Fibroblast of skin of scalp (primary cell): ENCODE results near the gene RETREG2.

Experiments used
- DNase-seq: peaks from one replicate; pipeline ENCODE4 v3.0.0-alpha.2; 2013

The RETREG2 gene

DNA sequence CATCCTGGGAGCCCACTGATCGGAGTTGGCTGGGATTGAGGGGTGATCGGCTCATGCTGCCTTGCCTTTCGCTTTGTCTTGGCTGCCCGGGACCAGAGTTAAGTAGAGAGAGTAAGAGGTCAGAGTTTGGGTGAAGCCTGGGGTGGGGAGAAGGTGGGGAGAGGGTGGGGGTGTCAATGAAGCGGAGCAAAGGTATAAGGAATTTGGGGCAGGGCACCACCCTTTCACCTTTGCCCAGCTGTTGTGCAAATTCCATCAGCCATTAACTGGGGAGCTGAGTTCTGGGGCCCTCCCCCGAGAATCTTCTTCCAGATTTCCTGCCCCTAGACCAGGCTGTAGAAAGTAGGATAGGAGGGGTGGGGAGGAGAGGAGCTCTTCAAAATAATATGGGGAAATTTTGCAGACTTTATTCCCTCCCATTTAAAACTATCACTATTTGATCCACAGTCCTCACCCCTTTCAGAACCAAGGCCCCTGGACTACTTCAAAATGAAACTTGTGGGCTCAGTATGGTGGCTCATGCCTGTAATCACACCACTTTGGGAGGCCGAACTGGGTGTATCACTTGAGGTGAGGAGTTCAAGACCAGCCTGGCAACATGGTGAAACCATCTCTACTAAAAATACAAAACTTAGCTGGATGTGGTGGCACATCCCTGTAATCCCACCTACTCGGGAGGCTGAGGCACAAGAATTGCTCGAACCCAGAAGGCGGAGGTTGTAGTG lies 8.0 kb upstream of the RETREG2 start, which contains the start of gene SLC23A3:
TSS of gene SLC23A3 (minus strand) at position 100 of the 725 bp plus-strand sequence. CDS start at position 55, 45 bp downstream.
- DNase-seq: no peak

GRCh38 chr2:219171231-219171651 lies 6.8 kb upstream of the RETREG2 start:
- DNase-seq: peak; percentile 87

DNA sequence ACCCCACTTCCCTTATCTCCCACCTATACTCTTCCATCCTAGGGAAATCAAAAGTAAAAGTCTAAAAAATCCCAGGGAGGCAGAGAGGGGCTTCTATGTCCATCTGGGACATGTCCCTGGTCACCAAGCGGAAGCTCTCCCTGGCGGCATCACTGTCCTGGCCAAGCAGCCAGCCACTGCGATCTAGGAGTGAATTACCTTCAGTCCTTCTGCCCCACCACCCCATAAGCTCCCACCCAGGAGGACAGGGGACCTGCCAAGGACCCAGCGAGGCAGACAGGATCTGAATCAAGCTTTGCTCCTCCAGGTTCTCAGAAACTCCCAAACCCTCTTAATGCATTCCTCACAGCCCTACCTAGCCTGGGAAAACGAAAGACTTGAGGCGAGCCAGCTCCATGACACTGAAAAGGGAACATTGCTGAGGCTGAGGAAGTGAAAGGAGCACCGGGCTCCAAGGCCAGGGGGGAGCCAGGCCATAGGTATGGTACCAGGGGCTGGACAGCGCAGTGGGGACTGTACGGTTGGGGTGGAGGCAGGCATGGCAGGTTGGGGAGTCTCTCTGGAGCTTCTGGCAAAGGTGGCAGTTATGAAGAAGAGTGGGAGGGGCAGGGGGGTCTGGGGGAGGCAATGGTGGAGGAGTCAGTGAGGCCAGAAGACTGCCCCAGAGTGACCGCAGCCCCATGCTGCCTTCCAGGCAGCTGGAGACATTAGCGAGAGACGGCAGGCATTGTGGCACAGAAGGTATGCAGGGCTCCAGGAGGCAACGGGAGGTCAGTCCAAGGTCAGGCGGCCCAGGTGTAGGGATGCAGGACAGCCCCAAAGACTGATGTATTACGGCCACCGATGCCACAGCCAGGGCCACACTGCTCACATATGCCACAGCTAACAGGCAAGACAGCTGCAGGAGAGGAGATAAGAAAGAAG lies 5.6 kb upstream of the RETREG2 start:
- no peak for DNase-seq

GRCh38 chr2:219173176-219173575 lies 4.9 kb upstream of the RETREG2 start:
- no peak for DNase-seq

DNA sequence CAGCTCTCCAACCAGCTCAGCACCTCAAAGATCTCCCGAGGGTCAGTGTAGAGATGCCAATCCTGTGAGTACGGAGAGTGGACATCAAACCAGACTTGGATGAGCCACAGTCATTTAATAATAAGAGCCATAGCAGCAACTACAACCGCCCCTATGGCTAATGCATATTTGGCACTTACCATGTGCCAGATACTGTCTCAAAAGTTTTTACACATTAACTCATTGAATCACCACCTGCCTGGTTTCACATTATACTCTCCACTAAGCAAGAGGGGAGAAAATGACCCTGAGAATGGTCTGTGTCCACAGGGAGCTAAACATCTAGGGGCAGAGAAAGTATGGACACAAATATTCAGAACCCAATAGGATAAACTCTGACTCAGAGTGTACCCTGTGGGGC lies 3.9 kb upstream of the RETREG2 start:
- DNase-seq: no peak

DNA sequence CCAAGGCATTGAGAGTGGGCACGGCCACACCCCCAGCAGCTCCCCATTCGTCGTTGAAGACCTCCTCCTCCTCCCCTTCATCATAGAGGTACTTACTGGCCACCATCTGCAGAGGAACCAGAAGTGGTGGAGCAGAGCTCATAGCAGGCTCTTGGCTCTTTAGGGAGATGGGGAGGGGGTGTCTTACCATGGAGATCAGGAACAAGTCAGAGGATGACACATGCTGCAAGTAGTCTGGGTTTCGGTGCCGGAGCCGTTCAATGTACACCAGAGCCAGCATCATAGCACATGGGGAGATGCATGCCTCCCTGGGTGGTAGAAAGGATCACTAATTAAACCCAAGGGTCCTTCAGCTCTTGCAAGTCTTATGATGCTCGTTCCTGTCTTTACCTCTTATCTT lies 3.3 kb upstream of the RETREG2 start:
- DNase-seq: no peak

DNA sequence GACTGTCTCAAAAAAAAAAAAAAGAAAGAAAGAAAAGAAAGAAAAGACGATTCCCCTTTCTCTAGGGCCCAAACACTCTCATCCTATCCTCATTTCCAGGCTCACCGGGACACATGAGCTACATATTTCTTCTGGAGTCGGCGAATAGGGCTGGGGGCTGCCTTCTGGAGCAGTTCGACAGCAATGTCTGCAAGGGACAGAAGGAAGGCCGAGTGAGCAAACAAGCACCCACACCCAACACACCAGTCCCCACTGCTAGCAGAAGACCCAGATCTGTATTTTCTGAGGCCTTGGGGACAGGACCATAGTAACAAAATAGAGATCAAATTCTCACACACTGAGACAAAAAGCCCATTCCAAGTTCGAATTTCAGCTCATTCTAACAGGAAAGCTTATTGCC lies 2.6 kb upstream of the RETREG2 start:
- no peak for DNase-seq

DNA sequence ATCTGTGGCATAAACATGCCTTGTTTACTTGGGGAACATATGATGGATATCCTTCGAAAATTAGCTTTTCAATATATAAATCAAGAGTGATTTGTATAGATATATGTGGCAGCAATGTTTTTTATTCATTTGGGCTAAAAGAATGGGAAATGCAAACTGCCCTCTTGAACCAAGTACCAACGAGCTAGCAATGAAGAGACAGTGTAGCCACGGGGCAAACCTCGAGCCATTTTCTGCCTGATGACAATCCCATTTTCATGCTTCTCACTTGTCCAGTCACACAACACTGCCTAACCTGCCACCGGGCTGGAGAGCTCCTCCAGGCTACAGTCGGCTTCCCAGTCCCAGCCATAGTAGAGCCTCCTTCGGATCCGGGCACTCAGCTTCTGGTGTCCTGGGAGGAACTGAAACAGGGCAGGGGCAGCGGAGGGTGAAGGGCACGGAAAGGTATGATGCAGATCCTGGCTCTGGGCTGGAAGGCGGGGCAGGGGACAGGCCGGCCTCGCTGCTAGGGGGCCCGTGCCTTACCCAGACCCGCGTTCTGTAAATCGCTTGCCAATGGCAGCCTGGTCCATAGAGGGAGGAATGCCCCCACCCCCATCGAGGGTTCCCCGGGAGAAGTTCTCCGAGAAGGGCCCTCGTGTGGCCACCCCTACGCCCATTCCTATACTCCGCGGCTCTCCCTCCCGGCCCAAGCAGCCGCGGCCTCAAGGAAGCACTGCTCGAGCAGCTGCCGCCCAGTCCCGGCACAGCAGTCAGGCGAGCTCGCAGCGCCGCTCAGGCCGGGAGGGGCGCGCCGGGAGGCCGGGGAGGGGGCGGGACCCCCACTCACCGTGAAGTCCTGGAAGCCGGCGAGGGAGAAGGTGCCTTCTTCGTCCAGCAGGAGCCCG lies 1.9 kb upstream of the RETREG2 start:
- peak; percentile 46 for DNase-seq

- DNase-seq: peak; percentile 80
These were observed 1.1 kb upstream of the RETREG2 start, which contains the start of gene CNPPD1 for GRCh38 chr2:219176818-219177551. Gene CNPPD1 (minus strand): TSS chr2:219176925. CDS start chr2:219176828, 97 bp downstream.

GRCh38 chr2:219178377-219179175 lies 501 bp downstream of the RETREG2 start:
- DNase-seq: no peak

DNA sequence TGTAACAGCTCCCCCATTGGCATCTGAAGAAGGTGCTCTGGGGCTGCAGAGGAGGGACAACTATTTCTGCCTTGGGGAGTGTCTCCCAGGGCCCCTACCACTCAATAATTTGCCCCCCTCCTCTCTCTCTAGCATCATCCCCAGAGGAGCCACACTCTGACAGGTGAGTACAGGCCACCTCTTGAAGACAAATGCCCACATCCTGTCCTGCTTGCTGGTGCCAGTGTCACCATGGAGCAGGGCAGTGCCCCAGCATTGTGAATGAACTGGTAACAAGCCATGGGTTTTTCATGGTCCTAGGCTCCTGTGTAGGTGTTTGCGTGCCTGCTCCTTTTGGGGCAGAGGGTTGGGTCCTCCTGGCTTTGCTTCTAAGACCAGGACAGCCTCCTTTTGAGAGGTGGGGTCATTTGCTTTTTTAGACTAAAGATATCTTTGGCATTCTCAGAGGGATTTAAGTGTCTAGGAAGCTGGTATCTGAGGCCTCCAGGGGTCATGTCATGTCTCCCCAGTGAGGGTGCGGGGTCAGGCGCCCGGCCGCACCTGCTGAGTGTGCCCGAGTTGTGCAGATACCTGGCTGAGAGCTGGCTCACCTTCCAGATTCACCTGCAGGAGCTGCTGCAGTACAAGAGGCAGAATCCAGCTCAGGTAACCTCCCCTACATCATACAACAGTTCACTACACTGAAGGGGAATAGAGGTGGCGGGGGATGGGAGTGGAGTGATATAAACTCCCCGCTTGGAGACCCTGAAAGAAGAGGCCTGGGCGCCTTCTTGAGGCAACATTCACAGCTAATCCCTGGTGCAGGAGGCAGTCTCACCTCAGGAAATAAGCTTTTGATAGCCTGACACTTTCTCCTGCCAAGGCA lies 1.8 kb downstream of the RETREG2 start:
- no peak for DNase-seq

GRCh38 chr2:219180961-219181360 lies 2.9 kb downstream of the RETREG2 start:
- no peak for DNase-seq

- DNase-seq: no peak
These were observed 3.5 kb downstream of the RETREG2 start for GRCh38 chr2:219181531-219181930.

DNA sequence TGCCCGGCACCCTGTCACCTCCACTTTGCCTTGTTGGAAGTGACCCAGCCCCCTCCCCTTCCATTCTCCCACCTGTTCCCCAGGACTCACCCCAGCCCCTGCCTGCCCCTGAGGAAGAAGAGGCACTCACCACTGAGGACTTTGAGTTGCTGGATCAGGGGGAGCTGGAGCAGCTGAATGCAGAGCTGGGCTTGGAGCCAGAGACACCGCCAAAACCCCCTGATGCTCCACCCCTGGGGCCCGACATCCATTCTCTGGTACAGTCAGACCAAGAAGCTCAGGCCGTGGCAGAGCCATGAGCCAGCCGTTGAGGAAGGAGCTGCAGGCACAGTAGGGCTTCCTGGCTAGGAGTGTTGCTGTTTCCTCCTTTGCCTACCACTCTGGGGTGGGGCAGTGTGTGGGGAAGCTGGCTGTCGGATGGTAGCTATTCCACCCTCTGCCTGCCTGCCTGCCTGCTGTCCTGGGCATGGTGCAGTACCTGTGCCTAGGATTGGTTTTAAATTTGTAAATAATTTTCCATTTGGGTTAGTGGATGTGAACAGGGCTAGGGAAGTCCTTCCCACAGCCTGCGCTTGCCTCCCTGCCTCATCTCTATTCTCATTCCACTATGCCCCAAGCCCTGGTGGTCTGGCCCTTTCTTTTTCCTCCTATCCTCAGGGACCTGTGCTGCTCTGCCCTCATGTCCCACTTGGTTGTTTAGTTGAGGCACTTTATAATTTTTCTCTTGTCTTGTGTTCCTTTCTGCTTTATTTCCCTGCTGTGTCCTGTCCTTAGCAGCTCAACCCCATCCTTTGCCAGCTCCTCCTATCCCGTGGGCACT lies 4.5 kb downstream of the RETREG2 start:
- DNase-seq: no peak

GRCh38 chr2:219183151-219183772 lies 5.2 kb downstream of the RETREG2 start:
- DNase-seq: no peak

GRCh38 chr2:219184121-219184520 lies 6.0 kb downstream of the RETREG2 start:
- DNase-seq: no peak

DNA sequence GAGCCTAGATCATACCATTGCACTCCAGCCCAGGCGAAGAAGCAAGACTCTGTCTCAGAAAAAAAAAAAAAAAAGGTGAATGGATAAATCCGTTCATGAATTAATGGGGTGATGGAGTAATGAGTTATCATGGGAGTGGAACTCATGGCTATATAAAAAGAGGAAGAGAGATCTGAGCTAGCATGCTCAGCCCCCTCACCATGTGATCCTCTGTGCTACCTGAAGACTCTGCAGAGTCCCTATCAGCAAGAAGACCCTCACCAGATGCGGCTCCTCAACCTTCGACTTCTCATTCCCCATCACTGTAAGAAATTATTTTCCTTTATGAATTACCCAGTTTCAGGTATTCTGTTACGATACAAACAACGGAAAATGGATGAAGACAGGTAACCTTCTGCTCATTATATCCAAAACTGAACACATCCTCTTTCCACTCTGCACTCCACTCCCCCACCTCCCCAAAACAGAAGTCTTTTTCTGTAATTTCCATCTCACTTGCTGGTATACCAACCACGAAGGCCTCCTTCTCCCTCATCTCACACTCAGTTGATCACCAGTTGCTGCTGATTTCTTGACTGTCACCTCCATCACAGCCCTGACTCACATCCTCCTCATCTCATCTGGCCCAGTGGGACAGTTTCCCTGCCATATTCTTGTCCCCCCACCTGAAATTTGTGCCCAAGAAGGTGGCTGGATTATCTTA lies 8.8 kb downstream of the RETREG2 start:
- DNase-seq: no peak

DNA sequence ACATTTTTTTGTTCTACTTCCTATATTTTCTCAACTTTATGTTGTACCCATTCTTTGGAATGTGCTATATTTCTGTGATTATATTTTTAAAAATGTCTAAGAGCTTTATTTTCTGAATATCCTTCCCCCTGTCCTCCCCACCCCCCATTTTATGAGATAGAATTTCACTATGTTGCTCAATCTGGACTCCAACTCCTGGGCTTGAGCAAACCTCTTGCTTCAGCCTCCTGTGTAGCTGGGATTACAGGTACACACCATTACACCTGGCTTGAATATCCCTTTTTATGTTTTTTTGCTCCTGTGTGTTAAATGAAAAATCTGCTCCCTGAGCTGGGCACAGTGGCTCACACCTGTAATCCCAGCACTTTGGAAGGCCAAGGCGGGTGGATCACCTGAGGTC lies 19.3 kb downstream of the RETREG2 start:
- no peak for DNase-seq
